IMR-90 (cell line): ENCODE results near the gene ATIC. TPM values are rescaled to one million over a fixed set of nuclear protein-coding genes. Genes with fewer than 3 reads are reported as not detected.

Experiments used
- ATAC-seq: fragments of 200-7000 bp; cut with Tn5 transposase; 2 replicates; pipeline ENCODE4 v1.9.1; 2020; ENCODE audit warnings: low read depth, mild to moderate bottlenecking, moderate library complexity
- BruUV-seq: library from RNA; stranded (reverse); fragments of 400-500 nt; replicated peaks from 2 replicates; lab custom pipeline; 2021; lab: Mats Ljungman, UMichigan
- CTCF ChIA-PET: fragments of 300-600 bp; formaldehyde crosslinking; extraction: SDS; loops from one replicate; lab custom pipeline; 2021; ENCODE audit warnings: antibody characterized with exemption; lab: Yijun Ruan, JAX
- POLR2A ChIA-PET: fragments of 300-600 bp; sonication (Branson Sonifier 250); formaldehyde crosslinking; loops from one replicate; lab custom pipeline; 2022; ENCODE audit warnings: antibody characterized with exemption; ENCODE audit not compliant: unreplicated experiment; lab: Charles Lee
- DNase-seq: peaks from one replicate; pipeline ENCODE4 v3.0.0; 2013
- H2AFZ ChIP-seq: replicated peaks from 2 replicates; pipeline ENCODE3; 2013; ENCODE audit warnings: low read length, mild to moderate bottlenecking; ENCODE audit not compliant: poor library complexity
- H2AK5ac ChIP-seq: 2 replicates; pipeline ENCODE4 v1.6.1; 2013; ENCODE audit warnings: low read depth, low read length, inconsistent platforms
- H2AK9ac ChIP-seq: replicated peaks from 2 replicates; pipeline ENCODE3; 2013; ENCODE audit warnings: mild to moderate bottlenecking, low read depth, low read length, moderate library complexity; ENCODE audit not compliant: poor library complexity
- H2BK120ac ChIP-seq: 2 replicates; pipeline ENCODE4 v1.6.1; 2013; ENCODE audit warnings: low read depth, low read length, inconsistent platforms
- H2BK15ac ChIP-seq: 3 replicates; pipeline ENCODE4 v1.6.1; 2013; ENCODE audit warnings: low read depth, low read length, inconsistent platforms
- H2BK20ac ChIP-seq: 2 replicates; pipeline ENCODE4 v1.6.1; 2013; ENCODE audit warnings: low read depth, mild to moderate bottlenecking, inconsistent platforms, low read length, moderate library complexity
- H2BK5ac ChIP-seq: 2 replicates; pipeline ENCODE4 v1.6.1; 2013; ENCODE audit warnings: mild to moderate bottlenecking, low read depth, low read length, inconsistent platforms; ENCODE audit not compliant: poor library complexity, severe bottlenecking
- H3K14ac ChIP-seq: replicated peaks from 2 replicates; pipeline ENCODE4 v1.6.1; 2013; ENCODE audit warnings: low read depth, low read length, inconsistent platforms
- H3K18ac ChIP-seq: 2 replicates; pipeline ENCODE4 v1.6.1; 2013; ENCODE audit warnings: low read depth, low read length, control low read depth
- H3K23ac ChIP-seq: 2 replicates; pipeline ENCODE4 v1.6.1; 2013; ENCODE audit warnings: low read depth, low read length, inconsistent platforms
- H3K27ac ChIP-seq: 2 replicates; pipeline ENCODE4 v1.5.1; 2013; ENCODE audit warnings: mild to moderate bottlenecking, control low read depth, low read length; ENCODE audit not compliant: insufficient read depth
- H3K27me3 ChIP-seq: 2 replicates; pipeline ENCODE4 v1.6.1; 2013; ENCODE audit warnings: low read length; ENCODE audit not compliant: control insufficient read depth, insufficient read depth
- H3K36me3 ChIP-seq: 2 replicates; pipeline ENCODE4 v1.6.1; 2013; ENCODE audit warnings: low read length, mixed read lengths; ENCODE audit not compliant: control insufficient read depth, insufficient read depth
- H3K4ac ChIP-seq: 2 replicates; pipeline ENCODE4 v1.6.1; 2013; ENCODE audit warnings: low read depth, low read length, inconsistent platforms
- H3K4me1 ChIP-seq: 2 replicates; pipeline ENCODE4 v1.6.1; 2013; ENCODE audit warnings: low read length, mixed read lengths; ENCODE audit not compliant: control insufficient read depth, insufficient read depth
- H3K4me2 ChIP-seq: 2 replicates; pipeline ENCODE4 v1.6.1; 2013; ENCODE audit warnings: low read depth, mild to moderate bottlenecking, control low read depth, low read length, moderate library complexity
- H3K4me3 ChIP-seq: 2 replicates; pipeline ENCODE4 v1.5.1; 2013; ENCODE audit warnings: low read depth, mild to moderate bottlenecking, control low read depth, low read length, moderate library complexity; ENCODE audit not compliant: insufficient read depth
- H3K56ac ChIP-seq: 2 replicates; pipeline ENCODE4 v1.6.1; 2013; ENCODE audit warnings: low read length, inconsistent platforms; ENCODE audit not compliant: insufficient read depth; ENCODE audit errors: extremely low read depth
- H3K79me1 ChIP-seq, 2 experiments: 2 replicates each; pipeline ENCODE4 v1.6.1; 2013; ENCODE audit warnings: low read length in 2 of 2, inconsistent platforms in 1 of 2, low read depth in 1 of 2
- H3K9ac ChIP-seq: 2 replicates; pipeline ENCODE4 v1.6.1; 2013; ENCODE audit warnings: low read depth, low read length, control low read depth
- H3K9me1 ChIP-seq: 2 replicates; pipeline ENCODE4 v1.6.1; 2013; ENCODE audit warnings: low read length, inconsistent platforms; ENCODE audit not compliant: insufficient read depth
- H3K9me3 ChIP-seq: 2 replicates; pipeline ENCODE4 v1.6.1; 2013; ENCODE audit warnings: low read length; ENCODE audit not compliant: control insufficient read depth, insufficient read depth
- H4K20me1 ChIP-seq: 2 replicates; pipeline ENCODE4 v1.6.1; 2013; ENCODE audit warnings: low read length, inconsistent platforms; ENCODE audit not compliant: insufficient read depth
- H4K5ac ChIP-seq: 2 replicates; pipeline ENCODE4 v1.6.1; 2013; ENCODE audit warnings: mild to moderate bottlenecking, low read depth, low read length, control low read depth
- H4K8ac ChIP-seq, 2 experiments: 2 replicates each; pipeline ENCODE4 v1.6.1; 2013; ENCODE audit warnings: low read depth in 2 of 2, low read length in 2 of 2, control low read depth in 1 of 2, inconsistent platforms in 1 of 2
- H4K91ac ChIP-seq: 2 replicates; pipeline ENCODE4 v1.6.1; 2013; ENCODE audit warnings: low read depth, low read length, inconsistent platforms; ENCODE audit not compliant: insufficient read depth
- BHLHE40 ChIP-seq: fragments of 150-350 bp; IDR thresholded peaks from 2 replicates; pipeline ENCODE4 v1.6.1; 2016; ENCODE audit warnings: mild to moderate bottlenecking, low read depth, low read length
- CEBPB ChIP-seq: IDR thresholded peaks from 2 replicates; pipeline ENCODE4 v1.6.1; 2012; ENCODE audit warnings: low read depth, low read length, improper control_type of control experiment
- CHD1 ChIP-seq: IDR thresholded peaks from 2 replicates; pipeline ENCODE4 v1.6.1; 2012; ENCODE audit warnings: low read depth, low read length, improper control_type of control experiment
- FOS ChIP-seq: fragments of 150-350 bp; IDR thresholded peaks from 2 replicates; pipeline ENCODE4 v1.6.1; 2016; ENCODE audit warnings: low read depth, low read length
- MAFK ChIP-seq: IDR thresholded peaks from 2 replicates; pipeline ENCODE4 v1.6.1; 2012; ENCODE audit warnings: low read depth, low read length, improper control_type of control experiment
- MXI1 ChIP-seq: IDR thresholded peaks from 2 replicates; pipeline ENCODE4 v1.6.1; 2012; ENCODE audit warnings: low read depth, mild to moderate bottlenecking, low read length, moderate library complexity, borderline replicate concordance
- POLR2A ChIP-seq: IDR thresholded peaks from 2 replicates; pipeline ENCODE4 v1.6.1; 2012; ENCODE audit warnings: mild to moderate bottlenecking, low read depth, low read length
- SMC3 ChIP-seq: fragments of 150-350 bp; IDR thresholded peaks from 2 replicates; pipeline ENCODE4 v1.6.1; 2016; ENCODE audit warnings: low read depth, mild to moderate bottlenecking, antibody characterized with exemption, low read length, moderate library complexity
- dilution Hi-C: fragments of 300-500 bp; cut with HindIII; formaldehyde crosslinking; loops from one replicate; pipeline ENCODE4 v1.14.3; 2018; ENCODE audit warnings: low sequenced_read_pairs; ENCODE audit not compliant: unreplicated experiment
- in situ Hi-C: fragments of 300-500 bp; cut with MboI; formaldehyde crosslinking; loops from 3 replicates; pipeline ENCODE4 v1.14.3; 2019; ENCODE audit warnings: low sequenced_read_pairs, inconsistent platforms, mixed read lengths
- intact Hi-C: fragments of 100-400 bp; cut with micrococcal nuclease; formaldehyde crosslinking; loops from 2 replicates; pipeline ENCODE4 v1.10.0; 2022
- polyA plus RNA-seq, 3 experiments: library from polyadenylated mRNA; depleted of rRNA; stranded (reverse); fragments of >200 nt; gene quantifications; 2 replicates each; pipeline ENCODE4 v1.2.3, GENCODE V29; 2012; ENCODE audit warnings: low replicate concordance in 1 of 3
- total RNA-seq: library from RNA; depleted of rRNA; stranded (reverse); fragments of >200 nt; gene quantifications from 2 replicates; pipeline ENCODE4 v1.2.3, GENCODE V29; 2012

The ATIC gene
- total and polyA plus RNA-seq, 2 of the 4 experiments (the other 2 are of a cell fraction): 30.5 to 101 TPM

DNA sequence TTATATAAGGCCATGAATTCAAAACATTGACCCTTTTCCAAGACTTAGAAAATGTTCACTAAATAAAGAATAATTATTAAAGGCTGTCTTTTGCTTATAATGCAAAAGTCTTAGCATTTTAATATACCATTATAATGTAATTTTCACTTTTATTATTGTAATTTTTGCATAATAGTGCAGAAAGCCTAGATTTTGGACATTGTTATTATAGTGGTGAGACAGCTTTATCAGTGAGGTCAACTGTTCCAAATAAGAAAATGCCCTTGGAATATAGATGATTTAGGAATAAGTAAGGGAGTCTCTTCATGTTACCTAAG, 56.6 kb downstream of the ATIC start:
- H4K20me1 ChIP-seq: peaks cover 38% of the 10 kb centered on the region
- no peak overlapping the region for H3K14ac ChIP-seq
- CTCF ChIA-PET: no interaction called here
- H3K9ac ChIP-seq: no peak overlapping the region
- in situ Hi-C loops: no loop called here
- H3K27ac ChIP-seq: no peak overlapping the region
- H3K18ac ChIP-seq: no peak overlapping the region
- H3K9me3 ChIP-seq: no peaks in the 10 kb centered on the region
- H3K27me3 ChIP-seq: no peaks in the 10 kb centered on the region
- no peak overlapping the region for H3K4me3 ChIP-seq
- dilution Hi-C loops: no loop called here
- POLR2A ChIA-PET: no interaction called here
- H2BK20ac ChIP-seq: no peak overlapping the region
- H3K36me3 ChIP-seq: peaks cover 68% of the 10 kb centered on the region
- H3K79me1 ChIP-seq: peaks cover 18 to 44% of the 10 kb centered on the region in 2 experiments; a peak in 3 of 4 replicates
- H2BK15ac ChIP-seq: no peak overlapping the region
- no peak overlapping the region for H2BK120ac ChIP-seq
- no peak overlapping the region for H3K4ac ChIP-seq
- H3K56ac ChIP-seq: no peak overlapping the region
- intact Hi-C loops: no loop called here
- H4K91ac ChIP-seq: no peak overlapping the region
- no peak overlapping the region for H4K8ac ChIP-seq
- no TSS peak for BruUV-seq
- H3K9me1 ChIP-seq: peaks cover 4% of the 10 kb centered on the region; the same call in 1 of the 2 replicates
- peaks cover 6% of the 10 kb centered on the region for H3K4me1 ChIP-seq
- TF ChIP-seq CHD1 (no peak), POLR2A (no peak), MAFK (no peak), MXI1 (no peak), SMC3 (no peak), BHLHE40 (no peak), FOS (no peak), CEBPB (no peak)
- H2AK5ac ChIP-seq: no peak overlapping the region
- H2BK5ac ChIP-seq: no peak overlapping the region
- H2AFZ ChIP-seq: no peak overlapping the region
- H4K5ac ChIP-seq: no peak overlapping the region
- no peak overlapping the region for H2AK9ac ChIP-seq
- no peak overlapping the region for H3K23ac ChIP-seq
- H3K4me2 ChIP-seq: no peak overlapping the region
- ATAC-seq (no peak), DNase-seq (no peak)
